MM.1S (cell line): ENCODE data around the gene LRRC25.

Experiments used
- EZH2 ChIP-seq: fragments of 300-600 bp; sonication (generic); optimal IDR thresholded peaks from 2 replicates; pipeline ENCODE3; 2017; ENCODE audit warnings: low read depth, mild to moderate bottlenecking, antibody characterized with exemption, low read length, mixed read lengths
- TF ChIP-seq, protein P1 (sequence below): fragments of 300-600 bp; sonication (generic); IDR thresholded peaks from 2 replicates; pipeline ENCODE4 v1.5.1; 2016; ENCODE audit warnings: antibody characterized with exemption, low read length, mixed read lengths

- TF ChIP-seq, protein P1, sequence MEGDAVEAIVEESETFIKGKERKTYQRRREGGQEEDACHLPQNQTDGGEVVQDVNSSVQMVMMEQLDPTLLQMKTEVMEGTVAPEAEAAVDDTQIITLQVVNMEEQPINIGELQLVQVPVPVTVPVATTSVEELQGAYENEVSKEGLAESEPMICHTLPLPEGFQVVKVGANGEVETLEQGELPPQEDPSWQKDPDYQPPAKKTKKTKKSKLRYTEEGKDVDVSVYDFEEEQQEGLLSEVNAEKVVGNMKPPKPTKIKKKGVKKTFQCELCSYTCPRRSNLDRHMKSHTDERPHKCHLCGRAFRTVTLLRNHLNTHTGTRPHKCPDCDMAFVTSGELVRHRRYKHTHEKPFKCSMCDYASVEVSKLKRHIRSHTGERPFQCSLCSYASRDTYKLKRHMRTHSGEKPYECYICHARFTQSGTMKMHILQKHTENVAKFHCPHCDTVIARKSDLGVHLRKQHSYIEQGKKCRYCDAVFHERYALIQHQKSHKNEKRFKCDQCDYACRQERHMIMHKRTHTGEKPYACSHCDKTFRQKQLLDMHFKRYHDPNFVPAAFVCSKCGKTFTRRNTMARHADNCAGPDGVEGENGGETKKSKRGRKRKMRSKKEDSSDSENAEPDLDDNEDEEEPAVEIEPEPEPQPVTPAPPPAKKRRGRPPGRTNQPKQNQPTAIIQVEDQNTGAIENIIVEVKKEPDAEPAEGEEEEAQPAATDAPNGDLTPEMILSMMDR = no peak
- no peak for TF ChIP-seq EZH2
Observed at GRCh38 chr19:18427743-18428113, 30.3 kb upstream of the LRRC25 start.
